Fibroblast of villous mesenchyme (primary cell): ENCODE measurements around the gene CARHSP1. TPM values are rescaled to one million over a fixed set of nuclear protein-coding genes. Genes with fewer than 3 reads are reported as not detected.

Experiments
- DNase-seq: peaks from one replicate; pipeline ENCODE4 v3.0.0-alpha.2; 2010; ENCODE audit warnings: low read depth
- H3K4me3 ChIP-seq: 2 replicates; pipeline ENCODE4 v1.5.1; 2011; ENCODE audit warnings: low read depth, mild to moderate bottlenecking, low read length
- total RNA-seq: library from RNA; depleted of rRNA; stranded (reverse); fragments of >200 nt; gene quantifications from 2 replicates; pipeline ENCODE4 v1.2.3, GENCODE V29; 2012
- TF ChIP-seq, protein P1 (sequence below): IDR thresholded peaks from 2 replicates; pipeline ENCODE4 v1.5.1; 2012; ENCODE audit warnings: low read depth, mild to moderate bottlenecking, low read length; ENCODE audit not compliant: insufficient read depth

Gene CARHSP1
- total RNA-seq, 1 donor, result 165 TPM

- TF ChIP-seq, protein P1, sequence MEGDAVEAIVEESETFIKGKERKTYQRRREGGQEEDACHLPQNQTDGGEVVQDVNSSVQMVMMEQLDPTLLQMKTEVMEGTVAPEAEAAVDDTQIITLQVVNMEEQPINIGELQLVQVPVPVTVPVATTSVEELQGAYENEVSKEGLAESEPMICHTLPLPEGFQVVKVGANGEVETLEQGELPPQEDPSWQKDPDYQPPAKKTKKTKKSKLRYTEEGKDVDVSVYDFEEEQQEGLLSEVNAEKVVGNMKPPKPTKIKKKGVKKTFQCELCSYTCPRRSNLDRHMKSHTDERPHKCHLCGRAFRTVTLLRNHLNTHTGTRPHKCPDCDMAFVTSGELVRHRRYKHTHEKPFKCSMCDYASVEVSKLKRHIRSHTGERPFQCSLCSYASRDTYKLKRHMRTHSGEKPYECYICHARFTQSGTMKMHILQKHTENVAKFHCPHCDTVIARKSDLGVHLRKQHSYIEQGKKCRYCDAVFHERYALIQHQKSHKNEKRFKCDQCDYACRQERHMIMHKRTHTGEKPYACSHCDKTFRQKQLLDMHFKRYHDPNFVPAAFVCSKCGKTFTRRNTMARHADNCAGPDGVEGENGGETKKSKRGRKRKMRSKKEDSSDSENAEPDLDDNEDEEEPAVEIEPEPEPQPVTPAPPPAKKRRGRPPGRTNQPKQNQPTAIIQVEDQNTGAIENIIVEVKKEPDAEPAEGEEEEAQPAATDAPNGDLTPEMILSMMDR, result no peak
- H3K4me3 ChIP-seq, result no peak overlapping the region
- peak; percentile 45 for DNase-seq
These were observed 49.3 kb downstream of the CARHSP1 start for GRCh38 chr16:8819411-8820034.

DNA sequence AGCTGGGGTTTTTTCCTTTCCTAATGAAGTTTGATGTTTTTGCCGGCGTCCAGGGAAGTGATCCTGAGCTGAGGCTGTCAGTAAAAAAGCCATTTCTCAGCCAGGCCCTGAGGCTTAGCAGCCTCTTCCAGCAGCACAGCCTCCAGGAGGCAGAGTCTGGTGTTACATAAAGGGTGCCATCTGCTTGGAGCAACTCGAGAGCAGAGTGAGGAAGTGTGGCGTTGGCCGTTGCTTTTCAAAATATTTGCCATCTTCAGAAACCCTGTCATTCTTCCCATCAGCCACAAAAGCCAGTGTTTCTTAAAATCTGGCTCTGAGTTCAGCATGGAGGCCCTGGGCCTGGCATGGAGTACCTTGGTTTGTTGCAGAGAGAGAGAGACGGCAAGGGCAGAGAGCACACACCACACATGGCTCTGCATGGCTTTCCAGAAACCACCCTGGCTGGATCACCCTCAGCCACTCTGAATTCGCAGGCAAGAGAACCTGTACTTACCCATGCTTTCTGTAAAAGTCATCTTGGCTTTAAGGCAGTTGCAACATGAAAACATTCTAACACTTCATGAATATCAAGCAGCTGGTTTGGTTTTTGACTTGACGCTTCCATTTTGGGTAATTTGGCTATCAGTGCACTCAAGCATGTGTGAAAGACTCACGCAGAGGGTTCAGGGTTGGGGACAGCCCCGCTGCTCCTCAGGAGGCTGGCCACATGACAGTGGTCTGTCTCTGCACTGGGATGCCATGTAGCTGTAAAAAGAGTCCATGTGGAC is 50.1 kb downstream of the CARHSP1 start:
- TF ChIP-seq, protein P1, result no peak
- no peak for DNase-seq
- no peak overlapping the region for H3K4me3 ChIP-seq

GRCh38 chr16:8816967-8817655 is 51.7 kb downstream of the CARHSP1 start:
- TF ChIP-seq, protein P1, result no peak
- no peak for DNase-seq
- no peak overlapping the region for H3K4me3 ChIP-seq

DNA sequence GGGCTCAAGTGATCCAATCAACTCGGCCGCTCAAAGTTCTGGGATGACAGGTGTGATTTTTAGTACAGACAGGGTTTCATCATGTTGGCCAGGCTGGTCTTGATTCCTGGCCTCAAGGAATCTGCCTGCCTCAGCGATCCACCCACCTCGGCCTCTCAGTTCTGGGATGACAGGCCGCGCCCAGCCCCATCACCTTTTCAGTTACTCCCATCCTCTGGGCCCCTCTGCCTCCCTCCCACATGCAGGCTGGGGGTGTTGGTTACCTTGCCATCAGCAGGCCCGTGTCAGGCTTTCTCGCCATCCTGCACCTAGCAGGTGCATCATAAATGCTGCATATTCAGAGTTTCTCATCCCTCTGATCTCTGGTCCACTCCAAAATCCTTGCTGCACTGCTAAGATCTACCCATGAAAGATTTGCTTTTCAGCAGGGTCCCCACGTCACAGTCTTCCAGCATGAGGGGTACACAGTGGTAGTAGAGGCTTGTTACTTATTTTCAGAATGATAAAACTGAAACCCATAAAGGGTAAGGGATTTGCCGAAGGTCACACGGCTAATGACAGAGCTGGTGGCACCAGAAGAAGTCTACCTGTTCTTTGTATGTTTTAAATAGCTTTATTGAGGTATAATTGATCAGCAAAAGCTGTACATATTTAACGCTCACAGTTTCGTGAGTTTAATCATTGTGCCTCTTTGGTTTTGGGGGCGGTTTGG is 54.6 kb downstream of the CARHSP1 start:
- TF ChIP-seq, protein P1, result no peak
- DNase-seq, result no peak
- no peak overlapping the region for H3K4me3 ChIP-seq

- no peak for DNase-seq
- TF ChIP-seq, protein P1, result no peak
- no peak overlapping the region for H3K4me3 ChIP-seq
These were observed 56.5 kb downstream of the CARHSP1 start for GRCh38 chr16:8812162-8812843.
